Keratinocyte (primary cell): ENCODE results near the gene TAF11L9. TPM values are rescaled to one million over a fixed set of nuclear protein-coding genes. Genes with fewer than 3 reads are reported as not detected.

Source experiments
- DNase-seq: peaks from one replicate; pipeline ENCODE4 v3.0.0-alpha.2; 2011; ENCODE audit warnings: low read depth, missing footprints, low spot score
- FAIRE-seq: peaks from 2 replicates; lab custom pipeline; 2011; peaks lifted over from hg19 to GRCh38; lab: Jason Lieb, UNC
- H2AFZ ChIP-seq: 2 replicates; pipeline ENCODE4 v1.6.0; 2012; ENCODE audit warnings: low read length, control low read depth, inconsistent platforms; ENCODE audit not compliant: control insufficient read depth
- H3K27ac ChIP-seq: 2 replicates; pipeline ENCODE4 v1.5.1; 2011; ENCODE audit warnings: low read length; ENCODE audit not compliant: control insufficient read depth, insufficient read depth
- H3K27me3 ChIP-seq: 3 replicates; pipeline ENCODE4 v1.6.0; 2011; ENCODE audit warnings: low read length; ENCODE audit not compliant: control insufficient read depth, insufficient read depth; ENCODE audit errors: extremely low read depth
- H3K36me3 ChIP-seq, 2 experiments: 2 replicates in 1 of 2; 3 replicates in 1 of 2; pipeline ENCODE4 v1.5.1; 2011; ENCODE audit warnings: low read length in 2 of 2, mild to moderate bottlenecking in 1 of 2; ENCODE audit not compliant: control insufficient read depth in 2 of 2, insufficient read depth in 2 of 2; ENCODE audit errors: extremely low read depth in 1 of 2
- H3K4me1 ChIP-seq: 3 replicates; pipeline ENCODE4 v1.5.1; 2011; ENCODE audit warnings: low read length; ENCODE audit not compliant: control insufficient read depth, insufficient read depth; ENCODE audit errors: extremely low read depth
- H3K4me2 ChIP-seq: 3 replicates; pipeline ENCODE4 v1.6.0; 2011; ENCODE audit warnings: low read depth, low read length; ENCODE audit not compliant: control insufficient read depth, insufficient read depth; ENCODE audit errors: extremely low read depth
- H3K4me3 ChIP-seq, 3 experiments: fragments of 200-600 bp in 1 of 3; sonication (generic) in 1 of 3; 2 replicates in 2 of 3; 3 replicates in 1 of 3; pipeline ENCODE4 v1.5.1; 2011 to 2016; ENCODE audit warnings: low read length in 3 of 3, mild to moderate bottlenecking in 3 of 3, control low read depth in 2 of 3, inconsistent platforms in 1 of 3, low read depth in 1 of 3, mixed read lengths in 1 of 3, mixed run types in 1 of 3, moderate library complexity in 1 of 3; ENCODE audit not compliant: control insufficient read depth in 2 of 3, insufficient read depth in 2 of 3; ENCODE audit errors: extremely low read depth in 1 of 3
- H3K79me2 ChIP-seq: 2 replicates; pipeline ENCODE4 v1.6.0; 2012; ENCODE audit warnings: low read length; ENCODE audit not compliant: control insufficient read depth, insufficient read depth
- H3K9ac ChIP-seq: 3 replicates; pipeline ENCODE4 v1.6.0; 2011; ENCODE audit warnings: low read length; ENCODE audit not compliant: control insufficient read depth, insufficient read depth; ENCODE audit errors: extremely low read depth
- H3K9me1 ChIP-seq: 3 replicates; pipeline ENCODE4 v1.6.0; 2011; ENCODE audit warnings: low read length; ENCODE audit not compliant: control insufficient read depth, insufficient read depth; ENCODE audit errors: extremely low read depth
- H3K9me3 ChIP-seq: 2 replicates; pipeline ENCODE4 v1.5.1; 2012; ENCODE audit warnings: low read depth, low read length; ENCODE audit not compliant: control insufficient read depth
- H4K20me1 ChIP-seq: 3 replicates; pipeline ENCODE4 v1.6.0; 2011; ENCODE audit warnings: low read length; ENCODE audit not compliant: control insufficient read depth, insufficient read depth; ENCODE audit errors: extremely low read depth
- CTCF ChIP-seq, 3 experiments: IDR thresholded peaks in 1 of 3; conservative IDR thresholded peaks in 1 of 3; optimal IDR thresholded peaks in 1 of 3; 2 replicates in 2 of 3; 3 replicates in 1 of 3; pipeline versions ENCODE3 to v1.5.1; 2011; ENCODE audit warnings: low read length in 3 of 3, mild to moderate bottlenecking in 3 of 3, moderate library complexity in 2 of 3, control low read depth in 1 of 3, inconsistent platforms in 1 of 3; ENCODE audit not compliant: insufficient read depth in 2 of 3; ENCODE audit errors: extremely low read depth in 1 of 3
- EZH2 ChIP-seq: IDR thresholded peaks from one replicate; pipeline ENCODE4 v1.6.1; 2012; ENCODE audit warnings: inconsistent platforms, mild to moderate bottlenecking, low read length, moderate library complexity
- dilution Hi-C: fragments of 300-500 bp; cut with MboI; formaldehyde crosslinking; loops from one replicate; pipeline ENCODE4 v1.7.0; 2020; ENCODE audit warnings: low sequenced_read_pairs; ENCODE audit not compliant: extremely low pct_ligation_motif_present
- polyA plus RNA-seq, 5 experiments: library from polyadenylated mRNA; depleted of rRNA in 3 of 5; stranded (reverse) in 3 of 5; stranded (forward) in 1 of 5; unstranded in 1 of 5; fragments of >200 nt; gene quantifications; 1 replicate in 1 of 5; 2 replicates in 3 of 5; 3 replicates in 1 of 5; pipeline versions ENCODE4 v1.2.1 to v1.2.3, GENCODE V29; 2011 to 2012; ENCODE audit warnings: missing spikeins in 2 of 5, low read depth in 1 of 5, low replicate concordance in 1 of 5

Gene TAF11L9
- polyA plus RNA-seq, 1 donor (not counting 4 experiments of a cell fraction or from before 2014, with no cell fraction given) = not detected

- Histone ChIP-seq H2AFZ (no peak overlapping the region), H3K27ac (no peak overlapping the region), H4K20me1 (no peaks in the 10 kb centered on the region), H3K79me2 (no peaks in the 10 kb centered on the region), H3K9me1 (no peaks in the 10 kb centered on the region), H3K9me3 (no peaks in the 10 kb centered on the region), H3K4me2 (no peak overlapping the region), H3K4me1 (no peaks in the 10 kb centered on the region), H3K9ac (no peak overlapping the region), H3K4me3 (no peak overlapping the region), H3K36me3 (no peaks in the 10 kb centered on the region), H3K27me3 (no peaks in the 10 kb centered on the region)
- TF ChIP-seq EZH2 = no peak
- no peak for TF ChIP-seq CTCF (optimal IDR thresholded peaks at IDR 0.05 in 1 of 3, IDR thresholded peaks at IDR 0.05 in 1 of 3, conservative IDR thresholded peaks at IDR 0.05 in 1 of 3; ENCODE audit: extremely low read depth in 1 of 3, insufficient read depth in 2 of 3, low read length in 3 of 3)
- DNase-seq (no peak), FAIRE-seq (no peak)
- dilution Hi-C loops = no loop called here
Measured at GRCh38 chr5:17625686-17626085, 31.5 kb upstream of the TAF11L9 start.

- DNase-seq = no peak
- Histone ChIP-seq H3K36me3 (no peaks in the 10 kb centered on the region), H3K79me2 (no peaks in the 10 kb centered on the region), H3K4me3 (no peak overlapping the region), H3K27me3 (no peaks in the 10 kb centered on the region), H3K4me2 (no peak overlapping the region), H3K9me1 (no peaks in the 10 kb centered on the region), H3K4me1 (no peaks in the 10 kb centered on the region), H4K20me1 (no peaks in the 10 kb centered on the region), H2AFZ (no peak overlapping the region), H3K27ac (no peak overlapping the region), H3K9me3 (no peaks in the 10 kb centered on the region), H3K9ac (no peak overlapping the region)
- no peak for FAIRE-seq
- dilution Hi-C loops = no loop called here
- TF ChIP-seq CTCF (optimal IDR thresholded peaks at IDR 0.05 in 1 of 3, IDR thresholded peaks at IDR 0.05 in 1 of 3, conservative IDR thresholded peaks at IDR 0.05 in 1 of 3; ENCODE audit: extremely low read depth in 1 of 3, insufficient read depth in 2 of 3, low read length in 3 of 3) (no peak), EZH2 (no peak)
Measured at GRCh38 chr5:17620627-17621026, 26.4 kb upstream of the TAF11L9 start.
